ENCODE measurements around the gene DENND1A. TPM values are rescaled to one million over a fixed set of nuclear protein-coding genes. Genes with fewer than 3 reads are reported as not detected.

DENND1A gene
- total RNA-seq, 1 donor from 2014 or later: 48.1 TPM

GRCh38 chr9:123523845-123524244 is 406.1 kb downstream of the DENND1A start:
- Mint-ChIP-seq H3K27me3 (ENCODE audit: insufficient read depth, low read depth) (peaks cover 2% of the 10 kb centered on the region), H3K27ac (no peak overlapping the region), H3K36me3 (no peaks in the 10 kb centered on the region), H3K9me3 (no peaks in the 10 kb centered on the region), H3K4me3 (no peak overlapping the region), H3K4me1 (peaks cover 23% of the 10 kb centered on the region)
- H3K36me3 ChIP-seq: no peaks in the 10 kb centered on the region
- H3K9ac ChIP-seq: no peak overlapping the region
- H3K27ac ChIP-seq: no peak overlapping the region
- H4K20me1 ChIP-seq (ENCODE audit: low read depth): no peaks in the 10 kb centered on the region
- no peak overlapping the region for H3K4me2 ChIP-seq
- TF ChIP-seq EZH2 (IDR thresholded peaks at IDR 0.05) (no peak), CTCF (IDR thresholded peaks at IDR 0.05) (no peak), EZH2phosphoT487 (IDR thresholded peaks at IDR 0.05) (no peak)
- no peaks in the 10 kb centered on the region for H3F3A ChIP-seq (ENCODE audit: low read depth)
- H3K79me2 ChIP-seq (ENCODE audit: low read depth): no peaks in the 10 kb centered on the region
- no peaks in the 10 kb centered on the region for H3K9me3 ChIP-seq (ENCODE audit: low read depth)
- DNase-seq (ENCODE audit: low spot score): no peak
- no peaks in the 10 kb centered on the region for H3K4me1 ChIP-seq
- no peak overlapping the region for H2AFZ ChIP-seq (replicated peaks)
- H3K27me3 ChIP-seq: no peaks in the 10 kb centered on the region
- no peak overlapping the region for H3K4me3 ChIP-seq

GRCh38 chr9:123523001-123523400 is 406.9 kb downstream of the DENND1A start:
- Histone ChIP-seq H3K9me3 (ENCODE audit: low read depth) (no peaks in the 10 kb centered on the region), H3K9ac (no peak overlapping the region), H3K79me2 (ENCODE audit: low read depth) (no peaks in the 10 kb centered on the region), H3K36me3 (no peaks in the 10 kb centered on the region), H2AFZ (replicated peaks) (no peak overlapping the region), H3K4me2 (no peak overlapping the region), H3K27me3 (no peaks in the 10 kb centered on the region), H3F3A (ENCODE audit: low read depth) (no peaks in the 10 kb centered on the region), H3K4me1 (no peaks in the 10 kb centered on the region), H3K27ac (no peak overlapping the region), H3K4me3 (no peak overlapping the region), H4K20me1 (ENCODE audit: low read depth) (no peaks in the 10 kb centered on the region)
- TF ChIP-seq CTCF (IDR thresholded peaks at IDR 0.05) (no peak), EZH2phosphoT487 (IDR thresholded peaks at IDR 0.05) (no peak), EZH2 (IDR thresholded peaks at IDR 0.05) (no peak)
- peak; percentile 44 for DNase-seq (ENCODE audit: low spot score)
- Mint-ChIP-seq H3K27me3 (ENCODE audit: insufficient read depth, low read depth) (peaks cover 2% of the 10 kb centered on the region), H3K27ac (peak overlapping the region; percentile 10), H3K4me3 (no peak overlapping the region), H3K36me3 (no peaks in the 10 kb centered on the region), H3K4me1 (peaks cover 23% of the 10 kb centered on the region), H3K9me3 (no peaks in the 10 kb centered on the region)

GRCh38 chr9:123522251-123522650 is 407.7 kb downstream of the DENND1A start:
- no peak overlapping the region for H2AFZ ChIP-seq (replicated peaks)
- H3K27ac Mint-ChIP-seq: no peak overlapping the region
- no peak overlapping the region for H3K4me3 Mint-ChIP-seq
- no peaks in the 10 kb centered on the region for H3K9me3 ChIP-seq (ENCODE audit: low read depth)
- no peaks in the 10 kb centered on the region for H4K20me1 ChIP-seq (ENCODE audit: low read depth)
- H3K9ac ChIP-seq: no peak overlapping the region
- no peaks in the 10 kb centered on the region for H3K79me2 ChIP-seq (ENCODE audit: low read depth)
- no peak overlapping the region for H3K4me2 ChIP-seq
- no peaks in the 10 kb centered on the region for H3K27me3 ChIP-seq
- peaks cover 2% of the 10 kb centered on the region for H3K27me3 Mint-ChIP-seq (ENCODE audit: insufficient read depth, low read depth)
- DNase-seq (ENCODE audit: low spot score): no peak
- no peaks in the 10 kb centered on the region for H3K4me1 ChIP-seq
- H3K9me3 Mint-ChIP-seq: no peaks in the 10 kb centered on the region
- H3F3A ChIP-seq (ENCODE audit: low read depth): no peaks in the 10 kb centered on the region
- no peak overlapping the region for H3K4me3 ChIP-seq
- TF ChIP-seq CTCF (IDR thresholded peaks at IDR 0.05) (no peak), EZH2phosphoT487 (IDR thresholded peaks at IDR 0.05) (no peak), EZH2 (IDR thresholded peaks at IDR 0.05) (no peak)
- H3K4me1 Mint-ChIP-seq: peaks cover 23% of the 10 kb centered on the region
- no peak overlapping the region for H3K27ac ChIP-seq
- no peaks in the 10 kb centered on the region for H3K36me3 Mint-ChIP-seq
- no peaks in the 10 kb centered on the region for H3K36me3 ChIP-seq
